Stimulated activated CD4-positive, alpha-beta T cell treated with anti-CD3 and anti-CD28 coated beads, Interleukin-12 subunit alpha, Interleukin-12 subunit beta, amount 100 ng/mL, for 24 hours (primary cell): ENCODE results near the gene SHROOM2.

Experiments
- DNase-seq, 2 experiments: peaks; one replicate each; pipeline ENCODE4 v3.0.0-alpha.2; 2020; ENCODE audit warnings: low read depth in 2 of 2

The SHROOM2 gene

DNA sequence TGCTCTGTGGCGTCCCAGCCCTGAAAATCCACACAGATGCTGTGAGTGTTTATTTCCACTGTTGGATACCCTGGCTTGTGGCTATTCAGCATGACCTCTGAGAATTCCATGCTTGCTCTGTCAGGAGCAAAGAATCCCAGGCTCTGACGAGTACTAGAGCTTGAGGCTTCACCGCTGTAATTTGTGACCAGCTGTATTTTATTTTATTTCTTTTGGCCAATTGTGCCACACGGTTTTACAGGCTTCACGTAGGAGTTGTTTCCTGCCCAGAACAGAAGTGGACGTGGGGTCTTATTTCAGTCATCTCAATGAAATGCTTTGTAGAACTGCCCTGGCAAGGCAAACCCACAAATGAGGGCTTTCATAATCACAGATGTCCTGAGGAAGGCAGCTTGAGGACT lies 111.5 kb downstream of the SHROOM2 start:
- no peak for DNase-seq

DNA sequence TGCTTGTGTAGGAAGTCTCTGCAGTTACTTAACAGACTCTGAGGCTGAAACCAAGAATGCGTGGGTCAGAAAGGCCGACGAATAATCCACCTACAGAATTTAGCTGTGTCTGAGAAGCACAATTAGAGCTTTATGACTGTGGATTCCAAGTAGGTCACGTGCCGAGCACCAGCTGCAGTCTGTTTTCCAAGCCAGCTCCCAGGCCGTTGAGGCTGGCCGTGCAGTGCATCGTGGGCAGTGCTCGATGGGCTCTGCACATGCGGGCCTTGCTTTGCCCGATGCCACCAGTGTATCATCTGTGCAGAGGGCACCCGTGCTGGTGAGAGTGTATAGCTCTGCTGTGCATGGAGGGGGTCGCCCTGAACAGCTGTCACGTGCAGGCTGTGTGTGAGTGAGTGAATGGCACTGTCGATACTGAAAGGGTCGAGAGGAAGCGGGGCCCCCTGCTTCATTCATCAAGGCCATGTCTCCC lies 113.4 kb downstream of the SHROOM2 start:
- DNase-seq = peak in 1 of 2 experiments; percentile 4

DNA sequence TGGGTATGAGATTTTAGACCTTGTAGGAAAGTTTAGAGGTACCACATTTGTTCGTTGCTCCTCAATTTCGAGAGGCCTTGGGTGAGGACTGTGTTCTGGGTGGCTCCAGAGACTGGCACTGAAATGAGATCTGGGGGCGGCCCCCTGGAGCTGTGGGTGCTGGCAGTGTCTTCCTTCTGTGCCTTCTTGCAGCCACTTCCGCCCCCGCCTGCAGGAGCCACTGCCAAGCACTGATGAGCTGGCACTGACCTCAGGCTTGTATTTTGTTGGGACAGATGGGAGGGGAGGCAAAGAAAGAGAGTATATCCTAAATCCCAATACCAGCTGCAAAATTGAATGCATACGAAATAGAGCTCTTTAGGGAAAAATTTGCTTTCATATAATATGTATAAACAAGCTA lies 116.4 kb downstream of the SHROOM2 start:
- DNase-seq = no peak

DNA sequence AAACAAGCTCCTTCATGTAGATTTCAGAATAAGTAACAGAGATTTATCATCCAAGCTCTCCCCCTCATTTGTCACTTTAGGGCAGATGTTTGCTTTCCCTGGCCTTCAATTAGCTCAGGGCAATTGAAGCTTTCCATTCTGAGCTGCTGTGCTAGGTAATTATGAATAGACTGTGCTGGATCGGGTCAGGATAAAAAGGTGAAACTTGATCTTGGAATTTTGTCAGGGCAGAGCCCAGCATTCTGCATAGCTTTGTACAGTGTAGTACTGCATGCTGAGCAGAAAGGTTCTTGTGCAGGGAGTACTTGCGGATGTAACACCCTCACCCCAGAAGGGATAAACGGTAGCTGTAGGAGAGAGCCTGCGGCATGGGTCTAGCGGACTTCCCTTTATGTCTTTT lies 116.9 kb downstream of the SHROOM2 start:
- no peak for DNase-seq

DNA sequence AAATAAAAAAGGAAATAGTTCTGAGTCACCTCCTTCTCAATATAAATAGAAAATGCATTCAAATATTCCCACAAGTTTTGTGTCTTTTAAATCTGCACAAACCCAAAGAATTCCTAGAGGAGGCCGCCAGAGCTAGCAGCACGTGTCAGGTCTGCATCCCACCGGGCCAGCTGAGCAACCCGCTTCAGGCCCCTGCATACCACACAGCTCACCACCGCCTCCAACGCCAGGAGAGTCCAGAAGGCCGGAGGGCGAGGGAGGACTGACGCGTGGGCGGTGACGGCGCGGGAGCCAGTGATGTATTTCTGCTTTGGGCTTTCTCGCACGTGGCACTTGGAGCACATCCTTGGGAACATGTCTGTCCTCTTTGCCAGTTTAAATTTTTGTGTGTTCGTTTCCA lies 119.1 kb downstream of the SHROOM2 start:
- DNase-seq = no peak

DNA sequence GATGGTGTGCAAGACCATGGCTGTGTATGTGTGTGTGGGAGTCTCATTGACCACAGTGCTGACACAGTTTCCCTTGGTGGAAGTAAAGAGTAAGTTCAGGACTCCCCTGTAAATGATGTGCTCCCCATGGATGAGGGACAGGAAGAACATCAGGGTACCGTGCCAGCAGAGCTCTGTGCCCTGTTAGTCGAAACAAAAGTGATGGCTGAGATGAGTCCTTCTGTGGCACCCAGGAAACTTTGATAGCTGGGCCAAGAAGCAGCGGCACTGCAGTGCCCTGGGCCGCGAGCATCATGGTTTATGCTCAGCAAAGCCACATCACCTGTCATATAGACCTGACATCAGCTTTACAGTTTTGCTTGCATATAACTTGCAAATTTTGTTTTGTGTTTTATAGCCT lies 119.5 kb downstream of the SHROOM2 start:
- DNase-seq = no peak

DNA sequence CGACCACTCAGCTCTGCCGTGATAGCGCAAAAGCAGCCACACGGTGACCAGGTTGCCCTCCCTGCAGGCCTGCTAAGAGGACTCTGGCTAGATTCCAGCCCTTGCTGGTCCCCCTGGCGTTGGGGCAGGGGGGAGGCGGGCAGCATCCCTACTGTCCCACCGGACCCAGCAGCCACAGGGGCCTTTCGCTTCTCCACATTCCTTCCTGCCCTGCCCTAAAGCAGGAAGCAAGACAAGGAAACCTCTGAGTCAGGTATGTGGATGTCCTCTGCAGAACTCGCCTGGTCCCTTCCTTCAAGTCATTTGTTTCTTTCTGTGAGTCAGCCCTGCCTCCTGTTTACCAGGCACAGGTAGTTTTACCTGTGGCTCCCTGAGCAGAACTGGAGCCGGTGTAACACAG lies 120.7 kb downstream of the SHROOM2 start:
- DNase-seq = no peak

DNA sequence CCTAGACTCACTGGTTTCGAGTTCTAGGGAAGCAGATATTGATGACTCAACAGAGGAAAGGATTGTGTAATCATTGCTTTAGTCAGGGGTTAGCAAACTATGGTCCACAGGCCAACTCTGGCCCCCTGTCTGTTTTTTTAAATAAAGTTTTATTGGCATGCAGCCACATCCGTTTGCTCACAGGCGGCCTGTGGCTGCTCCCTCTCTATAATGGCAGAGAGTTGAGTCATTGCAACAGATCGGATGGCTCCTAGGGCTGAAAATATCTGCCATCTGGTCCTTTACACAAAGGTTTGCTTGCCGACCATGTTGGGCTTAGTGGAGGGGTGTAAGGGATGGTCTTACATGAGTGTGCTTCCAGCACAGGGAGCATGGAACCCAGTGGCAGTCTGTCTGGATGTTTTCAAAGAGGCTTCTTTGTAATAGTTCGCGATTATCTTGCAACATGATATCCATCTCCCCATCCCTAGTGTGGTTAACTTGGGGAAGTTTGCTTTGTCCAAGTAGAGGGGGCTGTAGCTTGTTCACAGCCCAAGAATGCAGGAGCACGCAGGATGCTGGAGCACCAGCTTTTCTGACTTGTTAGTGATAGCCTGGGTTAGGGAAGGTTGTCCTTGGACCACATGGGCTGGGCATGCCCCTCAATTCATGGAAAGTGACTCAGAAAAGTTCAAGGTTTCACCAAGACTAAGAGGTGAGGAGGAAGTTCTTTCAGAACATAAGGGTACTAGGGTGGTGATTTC lies 121.6 kb downstream of the SHROOM2 start:
- DNase-seq = no peak

DNA sequence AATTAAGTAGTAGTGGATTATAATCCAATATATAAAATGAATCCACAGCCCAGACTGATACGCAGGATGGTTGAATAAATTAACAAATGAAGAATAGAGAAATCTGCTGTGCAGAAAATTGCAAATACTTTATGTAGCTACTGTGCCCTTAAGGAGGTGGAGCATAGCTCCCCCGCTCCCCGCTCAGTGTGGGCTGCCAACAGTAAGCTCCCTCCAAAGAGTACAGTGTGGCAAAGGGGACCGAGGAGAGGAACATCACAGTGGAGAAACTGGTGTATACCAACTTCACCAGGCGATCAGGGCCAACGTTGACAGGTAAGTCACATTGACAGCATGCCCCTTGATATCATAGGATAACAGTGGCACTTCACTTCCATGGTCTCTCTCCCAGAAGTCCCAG lies 123.0 kb downstream of the SHROOM2 start:
- no peak for DNase-seq

DNA sequence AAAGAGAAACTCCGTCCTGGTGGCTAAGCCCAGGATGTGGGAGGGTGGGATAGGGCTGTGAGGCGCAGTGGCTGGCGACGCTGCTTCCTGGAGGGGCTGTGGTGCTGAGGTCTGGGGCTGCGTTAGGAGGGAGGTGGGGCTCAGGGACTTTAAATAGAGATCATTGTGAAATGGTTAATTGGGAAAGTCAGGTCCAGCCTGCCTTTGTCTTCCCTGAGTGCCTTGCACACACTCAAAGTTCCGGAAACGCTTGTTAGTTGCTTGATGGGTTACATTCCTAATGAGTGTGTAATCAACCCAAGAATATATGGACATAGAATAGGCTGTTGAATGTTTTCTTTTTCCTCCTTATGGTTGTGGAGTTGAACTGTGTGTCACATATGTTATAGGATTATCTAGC lies 125.3 kb downstream of the SHROOM2 start:
- no peak for DNase-seq

DNA sequence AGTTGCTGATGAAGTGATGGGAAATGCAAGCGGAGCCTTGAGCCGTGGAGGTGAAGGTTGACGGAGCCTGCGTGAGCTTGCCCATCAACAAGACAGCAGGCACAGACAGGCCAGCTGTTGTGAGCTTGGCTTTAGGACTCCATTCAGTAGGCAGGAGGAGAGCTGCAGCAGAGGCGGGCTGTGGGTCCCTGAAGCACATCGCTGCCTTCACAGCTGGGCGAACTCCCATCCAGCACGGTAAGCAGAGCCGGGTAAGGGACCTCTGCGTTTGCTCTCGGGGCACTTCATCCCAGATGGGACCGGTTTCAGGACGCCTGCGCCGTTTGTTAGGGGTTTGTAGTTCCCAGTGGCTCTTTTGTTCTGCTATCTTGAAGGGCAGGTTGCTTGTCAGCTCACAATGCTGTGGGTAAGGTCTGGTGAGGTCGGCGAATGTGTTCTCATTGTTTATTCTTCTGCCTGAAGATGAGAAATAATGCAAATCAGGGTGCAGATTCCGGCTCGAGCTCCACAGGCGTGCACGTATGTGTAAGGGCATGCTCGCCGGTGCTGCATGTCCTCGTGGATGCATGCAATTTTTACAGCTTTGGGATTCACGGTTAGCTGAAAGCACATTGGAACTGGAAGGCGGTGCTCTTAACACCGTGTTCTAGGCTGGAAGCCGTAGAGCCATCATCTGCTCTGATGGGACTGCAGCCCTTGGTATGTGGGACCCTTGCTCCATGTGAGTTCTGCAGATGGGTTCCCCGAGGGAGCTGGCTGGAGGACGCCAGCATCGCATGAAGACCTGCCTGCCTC lies 126.3 kb downstream of the SHROOM2 start:
- no peak for DNase-seq

DNA sequence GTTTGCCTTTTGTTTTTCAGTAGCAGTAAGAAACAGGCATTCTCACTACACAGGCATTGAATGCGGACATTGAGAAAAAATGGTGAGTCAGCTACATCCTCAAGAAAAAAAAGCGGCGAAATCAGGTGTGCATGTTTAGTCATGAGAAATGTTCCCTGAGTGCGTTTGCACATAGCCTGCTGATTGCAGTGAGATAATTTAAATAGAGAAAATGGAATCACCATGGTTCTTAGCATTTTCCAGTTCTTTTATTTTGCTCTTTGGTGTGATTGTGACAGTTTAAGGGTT lies 126.9 kb downstream of the SHROOM2 start:
- DNase-seq = no peak

DNA sequence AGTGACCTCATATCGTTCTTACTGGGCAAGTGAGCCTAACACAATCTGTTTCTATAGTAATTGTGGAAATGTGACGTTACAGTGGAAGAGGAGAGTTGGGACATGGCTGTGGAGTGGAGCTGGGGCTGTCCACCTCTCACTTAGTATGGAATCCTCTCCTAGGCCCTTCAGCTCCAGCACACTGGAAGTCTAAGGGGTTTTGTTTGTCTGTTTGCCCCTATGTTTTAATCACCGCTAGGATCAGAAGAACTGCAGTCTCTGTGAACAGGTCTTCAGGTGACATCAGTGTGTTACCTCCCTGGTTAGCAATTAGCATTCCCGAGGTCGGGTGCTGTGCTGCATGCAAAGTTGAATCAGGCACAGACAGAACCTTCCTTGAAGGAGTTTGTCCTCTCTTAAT lies 131.6 kb downstream of the SHROOM2 start:
- DNase-seq = no peak

DNA sequence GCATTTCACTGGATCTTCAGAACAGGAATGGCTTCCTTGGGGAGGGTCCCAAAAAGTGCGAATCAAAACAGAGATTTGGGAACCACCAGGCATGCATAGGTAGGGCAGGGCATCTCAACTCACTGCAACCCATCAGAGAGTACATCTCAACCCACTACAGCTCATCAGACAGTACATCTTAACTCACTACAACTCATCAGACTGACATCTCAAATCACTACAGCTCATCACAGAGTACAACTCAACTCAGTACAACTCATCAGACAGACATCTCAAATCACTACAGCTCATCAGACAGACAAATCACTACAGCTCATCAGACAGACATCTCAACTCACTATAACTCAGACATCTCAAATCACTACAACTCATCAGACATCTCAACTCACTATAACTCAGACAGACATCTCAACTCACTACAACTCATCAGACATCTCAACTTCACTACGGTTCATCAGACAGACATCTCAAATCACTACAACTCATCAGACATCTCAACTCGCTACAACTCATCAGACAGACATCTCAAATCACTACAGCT lies 133.5 kb downstream of the SHROOM2 start:
- DNase-seq = no peak

DNA sequence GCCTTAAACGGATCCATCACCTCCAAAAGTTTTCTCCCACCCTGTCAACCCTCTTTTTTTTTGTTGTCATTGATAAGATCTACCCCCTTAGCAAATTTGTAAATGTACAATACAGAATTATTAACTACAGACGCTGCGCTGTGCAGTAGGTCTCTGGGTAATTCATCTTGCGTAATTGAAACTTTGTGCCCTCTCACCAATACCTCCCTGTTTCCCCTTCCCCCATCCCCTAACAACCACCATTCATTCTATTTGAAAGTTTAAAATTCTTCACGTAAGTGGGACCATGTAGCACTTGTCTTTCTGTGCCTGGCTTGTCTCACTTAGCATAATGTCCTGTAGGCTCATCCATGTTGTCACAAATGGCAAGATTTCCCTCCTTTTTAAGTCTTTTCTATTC lies 135.2 kb downstream of the SHROOM2 start:
- DNase-seq = no peak

DNA sequence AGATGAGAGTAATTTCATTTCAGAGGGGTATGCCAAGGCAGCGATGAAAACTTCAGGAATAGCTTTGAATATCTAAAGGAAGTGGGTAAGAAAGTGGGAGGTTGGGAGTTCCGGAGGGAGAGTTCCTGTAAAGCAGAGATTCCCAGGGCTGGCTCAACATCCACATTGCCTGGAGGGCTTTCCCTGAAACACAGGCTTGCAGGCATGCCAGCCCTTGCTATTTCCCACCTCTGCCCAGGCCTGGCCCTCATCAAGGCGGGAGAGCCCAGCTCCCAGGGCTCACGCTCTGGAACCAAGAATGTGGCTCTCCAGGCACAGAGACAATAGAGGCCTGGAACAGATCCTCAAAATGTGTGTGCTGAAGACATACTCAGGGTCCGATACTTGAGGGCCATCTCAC lies 137.1 kb downstream of the SHROOM2 start:
- no peak for DNase-seq

DNA sequence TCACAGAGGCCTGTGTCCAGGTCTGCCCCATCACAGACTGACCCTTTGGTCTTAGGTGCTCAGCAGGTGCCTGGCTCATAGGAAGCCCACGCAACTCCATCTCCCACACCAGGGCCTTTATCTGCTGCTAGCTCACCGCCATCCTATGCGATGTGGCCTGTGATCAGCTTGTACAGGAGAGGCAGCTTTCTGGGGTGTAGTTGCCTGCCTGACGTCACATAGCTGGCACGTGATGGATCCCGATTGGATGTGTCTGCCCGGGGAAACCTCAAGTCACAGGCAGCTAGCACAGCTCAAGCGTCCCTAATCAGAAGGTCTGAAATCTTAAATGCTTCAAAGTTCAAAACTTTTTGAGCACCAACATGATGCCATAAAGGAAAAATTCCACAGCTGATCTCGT lies 139.8 kb downstream of the SHROOM2 start:
- DNase-seq = no peak

DNA sequence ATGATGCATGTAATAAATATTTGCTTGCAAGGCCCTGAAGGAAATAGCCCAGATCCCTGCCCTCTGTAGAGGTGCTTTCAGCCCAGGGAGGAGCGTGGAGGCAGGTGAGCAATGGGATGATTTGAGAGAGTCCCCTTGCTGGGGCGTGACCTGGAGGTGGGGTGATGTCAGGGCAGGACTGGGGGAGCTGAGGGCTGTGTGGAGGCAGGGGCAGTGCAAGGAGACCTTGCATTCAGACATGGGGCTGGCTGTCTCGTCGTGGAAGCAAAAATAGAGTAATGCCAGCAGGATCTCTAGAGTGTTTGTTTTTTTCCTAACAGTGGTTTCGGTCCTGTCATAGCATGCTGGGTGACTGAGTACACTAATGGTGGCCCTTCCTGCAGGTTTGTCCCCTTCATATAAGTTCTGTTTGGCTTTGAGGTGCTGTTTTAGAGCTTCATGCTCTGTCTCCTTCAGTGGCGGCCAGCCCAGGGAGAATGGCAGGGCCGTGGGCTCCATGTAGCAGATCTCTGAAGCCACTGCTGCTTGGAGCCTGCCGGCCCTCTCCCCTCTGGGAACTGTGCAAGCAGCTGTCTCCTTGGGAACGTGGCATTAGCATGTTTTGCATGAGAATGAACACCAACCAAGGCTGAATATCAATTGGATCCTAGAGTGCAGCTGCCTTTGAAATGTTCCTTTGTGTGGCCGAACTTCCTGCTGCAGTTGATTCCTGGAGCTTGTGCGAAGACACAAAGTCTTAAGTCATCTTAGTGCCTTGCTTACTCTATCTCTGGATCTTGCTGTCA lies 141.7 kb downstream of the SHROOM2 start:
- DNase-seq = no peak

DNA sequence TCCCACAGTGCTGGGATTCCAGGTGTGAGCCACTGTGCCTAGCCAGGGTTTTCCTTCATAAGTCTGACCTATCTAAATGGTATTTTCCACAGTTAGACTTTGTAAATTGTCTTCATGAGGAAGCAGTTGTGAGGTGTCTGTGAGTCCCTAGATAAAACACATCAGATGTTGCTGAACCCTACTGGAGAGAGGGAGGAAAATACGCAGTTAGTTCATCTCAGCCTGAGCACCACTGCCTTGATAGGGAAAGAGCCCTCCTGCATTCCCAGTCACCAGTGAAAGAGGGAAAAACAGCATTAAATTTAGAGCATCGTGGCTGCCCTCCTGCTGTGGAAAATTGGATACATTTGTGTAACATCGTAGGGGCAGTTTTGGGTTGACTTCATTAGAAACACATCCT lies 149.2 kb downstream of the SHROOM2 start:
- no peak for DNase-seq

DNA sequence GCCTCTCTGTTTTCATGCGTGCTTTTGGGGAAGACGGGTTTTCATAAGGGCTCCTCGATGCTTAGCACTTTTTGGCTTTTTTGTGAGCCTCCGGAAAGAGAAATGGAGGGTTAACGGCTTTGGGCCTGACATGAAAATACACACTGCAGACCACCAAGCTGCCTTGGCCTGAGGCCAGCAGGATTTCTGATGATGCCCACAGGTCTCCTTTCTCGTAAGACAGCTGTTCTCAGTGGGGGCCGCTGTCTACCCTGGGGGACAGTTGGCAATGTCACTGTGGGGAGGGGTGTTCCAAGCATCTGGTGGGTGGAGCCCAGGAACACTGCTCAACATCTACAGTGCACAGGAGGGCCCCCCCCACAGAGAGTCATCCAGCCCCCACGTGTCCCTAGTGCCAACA lies 151.5 kb downstream of the SHROOM2 start:
- DNase-seq = no peak

DNA sequence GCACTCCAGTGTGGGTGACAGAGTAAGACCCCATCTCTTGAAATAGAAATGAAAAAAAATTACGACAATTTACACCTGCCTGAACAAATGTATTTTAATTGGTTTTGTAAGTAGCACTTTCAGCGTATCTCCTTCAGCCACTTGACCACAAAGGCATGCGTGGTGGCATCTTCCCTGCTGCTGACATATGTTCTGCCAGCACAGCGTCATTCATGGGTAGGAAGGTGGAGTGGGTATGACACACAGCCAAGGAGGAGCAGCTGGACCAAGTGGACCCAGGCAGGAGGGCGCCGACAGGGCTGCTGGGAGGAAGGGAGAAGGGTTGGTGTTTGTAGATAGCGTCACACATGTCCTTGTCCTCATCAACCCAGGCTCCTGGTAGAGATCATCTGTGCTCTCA lies 152.3 kb downstream of the SHROOM2 start:
- DNase-seq = no peak

DNA sequence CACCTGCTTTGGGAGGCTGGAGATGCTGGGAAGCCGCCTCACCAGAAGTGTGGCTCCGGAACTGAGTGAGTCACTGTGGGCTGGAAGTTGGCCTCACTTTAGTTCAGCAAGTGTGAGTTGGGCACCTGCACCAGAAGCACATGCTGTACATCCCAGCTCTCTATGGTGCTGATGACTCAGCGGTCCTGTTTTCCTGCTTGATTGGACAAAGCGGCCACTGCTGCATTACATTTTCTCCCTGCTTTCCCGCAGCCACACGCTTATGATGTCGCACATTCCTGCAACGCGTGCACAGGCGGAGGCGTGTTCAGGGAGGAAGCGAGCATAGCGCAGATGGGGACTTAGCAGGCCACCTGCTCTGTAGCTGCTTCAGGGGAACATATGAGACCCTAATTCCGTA lies 154.2 kb downstream of the SHROOM2 start:
- no peak for DNase-seq
